B cell (primary cell): ENCODE data around the gene SIKE1. TPM values are rescaled to one million over a fixed set of nuclear protein-coding genes. Genes with fewer than 3 reads are reported as not detected.

ENCODE experiments used
- ATAC-seq: fragments of 200-7000 bp; cut with Tn5 transposase; one replicate; pipeline ENCODE4 v1.10.0; 2021; ENCODE audit warnings: low read depth, mild to moderate bottlenecking, moderate number of reproducible peaks, moderate library complexity
- CTCF ChIA-PET: fragments of 350-600 bp; sonication (Branson Sonifier 250); formaldehyde crosslinking; loops from one replicate; lab custom pipeline; 2021; ENCODE audit warnings: antibody characterized with exemption, inconsistent platforms; lab: Charles Lee
- POLR2A ChIA-PET: fragments of 350-600 bp; sonication (Branson Sonifier 250); formaldehyde crosslinking; loops from one replicate; lab custom pipeline; 2021; ENCODE audit warnings: antibody characterized with exemption; lab: Charles Lee
- DNase-seq: peaks from one replicate; pipeline ENCODE4 v3.0.0; 2013
- H2AFZ ChIP-seq: 2 replicates; pipeline ENCODE4 v1.6.1; 2012; ENCODE audit warnings: mild to moderate bottlenecking, low read depth, low read length; ENCODE audit not compliant: insufficient read depth, poor library complexity, severe bottlenecking
- H3K27ac ChIP-seq, 2 donors: 1 replicate in 1 of 2; 2 replicates in 1 of 2; pipeline ENCODE4 v1.5.1; 2012 to 2013; ENCODE audit warnings: low read length in 2 of 2, mild to moderate bottlenecking in 2 of 2, moderate library complexity in 1 of 2
- H3K27me3 ChIP-seq, 4 experiments: fragments of 200-600 bp in 1 of 4; sonication (generic) in 1 of 4; replicated peaks in 1 of 4; 1 replicate in 2 of 4; 2 replicates in 2 of 4; pipeline versions ENCODE4 v1.6.1 to v1.7.0; 2013 to 2016; ENCODE audit warnings: low read length in 3 of 4, mild to moderate bottlenecking in 2 of 4, mixed read lengths in 1 of 4, moderate library complexity in 1 of 4; ENCODE audit not compliant: insufficient read depth in 4 of 4, control insufficient read depth in 3 of 4; ENCODE audit errors: control extremely low read depth in 1 of 4
- H3K36me3 ChIP-seq, 2 experiments: replicated peaks in 1 of 2; 1 replicate in 1 of 2; 2 replicates in 1 of 2; pipeline versions ENCODE4 v1.6.1 to v1.7.1; 2013; ENCODE audit warnings: low read length in 1 of 2; ENCODE audit not compliant: insufficient read depth in 2 of 2, control insufficient read depth in 1 of 2; ENCODE audit errors: control extremely low read depth in 1 of 2, extremely low read depth in 1 of 2
- H3K4me1 ChIP-seq, 2 donors: fragments of 200-600 bp in 1 of 2; sonication (generic) in 1 of 2; 1 replicate in 1 of 2; 2 replicates in 1 of 2; pipeline versions ENCODE4 v1.5.1 to v1.6.1; 2013 to 2017; ENCODE audit warnings: low read length in 2 of 2; ENCODE audit not compliant: control insufficient read depth in 2 of 2, insufficient read depth in 2 of 2
- H3K4me2 ChIP-seq: replicated peaks from 2 replicates; pipeline ENCODE3; 2012; ENCODE audit warnings: mild to moderate bottlenecking, low read depth, low read length; ENCODE audit not compliant: poor library complexity, severe bottlenecking
- H3K4me3 ChIP-seq, 5 experiments: fragments of 200-600 bp in 1 of 5; sonication (generic) in 1 of 5; 1 replicate in 3 of 5; 2 replicates in 2 of 5; pipeline versions ENCODE4 v1.5.1 to v1.7.0; 2011 to 2016; ENCODE audit warnings: low read length in 4 of 5, mild to moderate bottlenecking in 4 of 5, low read depth in 2 of 5, control low read depth in 1 of 5, moderate library complexity in 1 of 5; ENCODE audit not compliant: insufficient read depth in 1 of 5; ENCODE audit errors: control extremely low read depth in 1 of 5, extremely low read depth in 1 of 5
- H3K79me2 ChIP-seq: fragments of 200-600 bp; sonication (generic); one replicate; pipeline ENCODE4 v1.6.0; 2016; ENCODE audit warnings: low read length; ENCODE audit not compliant: control insufficient read depth, insufficient read depth
- H3K9ac ChIP-seq: fragments of 200-600 bp; sonication (generic); 2 replicates; pipeline ENCODE4 v1.6.1; 2017; ENCODE audit warnings: mild to moderate bottlenecking, low read length, moderate library complexity
- H3K9me3 ChIP-seq, 3 donors: one replicate each; pipeline versions ENCODE4 v1.6.1 to v1.7.1; 2013; ENCODE audit warnings: low read length in 2 of 3; ENCODE audit not compliant: control insufficient read depth in 2 of 3, insufficient read depth in 1 of 3; ENCODE audit errors: control extremely low read depth in 1 of 3
- H4K20me1 ChIP-seq: 2 replicates; pipeline ENCODE4 v1.6.0; 2012; ENCODE audit warnings: mild to moderate bottlenecking, low read length; ENCODE audit not compliant: insufficient read depth, control insufficient read depth, poor library complexity, severe bottlenecking
- H3K27ac Mint-ChIP-seq: one replicate; pipeline ENCODE4 v1.8.0; 2021; ENCODE audit warnings: mixed read lengths
- H3K27me3 Mint-ChIP-seq: one replicate; pipeline ENCODE4 v1.8.0; 2021; ENCODE audit warnings: mixed read lengths
- H3K4me1 Mint-ChIP-seq: one replicate; pipeline ENCODE4 v1.8.0; 2021; ENCODE audit warnings: mixed read lengths
- H3K4me3 Mint-ChIP-seq: one replicate; pipeline ENCODE4 v1.8.0; 2021; ENCODE audit warnings: mixed read lengths
- H3K9me3 Mint-ChIP-seq: one replicate; pipeline ENCODE4 v1.8.0; 2022; ENCODE audit warnings: mixed read lengths; ENCODE audit not compliant: insufficient read depth
- EZH2 ChIP-seq: IDR thresholded peaks from 2 replicates; pipeline ENCODE4 v1.6.1; 2012; ENCODE audit warnings: borderline replicate concordance, low read depth, mild to moderate bottlenecking, moderate library complexity, low read length; ENCODE audit not compliant: insufficient read depth, poor library complexity, severe bottlenecking
- WGBS: methylation state at CpG from one replicate; pipeline ENCODE4 v1.1.5; 2013; ENCODE audit warnings: missing lambda C conversion rate; ENCODE audit not compliant: insufficient coverage; 5-methylcytosine and 5-hydroxymethylcytosine counted together
- intact Hi-C: fragments of 100-400 bp; cut with micrococcal nuclease; formaldehyde crosslinking; loops from one replicate; pipeline ENCODE4 v1.10.0; 2022
- polyA plus RNA-seq: library from polyadenylated mRNA; depleted of rRNA; stranded (reverse); fragments of >200 nt; gene quantifications from 2 replicates; pipeline ENCODE4 v1.2.3, GENCODE V29; 2012
- total RNA-seq, 2 donors: library from RNA; stranded (reverse); fragments of 120-200 nt in 1 of 2; gene quantifications; 1 replicate in 1 of 2; 2 replicates in 1 of 2; pipeline versions ENCODE4 v1.2.3 to v1.2.4, GENCODE V29; 2013 to 2022
- TF ChIP-seq, protein P1 (sequence below): fragments of 200-600 bp; IDR thresholded peaks from one replicate; pipeline ENCODE4 v1.8.0; 2022; ENCODE audit warnings: antibody characterized with exemption, mild to moderate bottlenecking

Gene SIKE1
- total and polyA plus RNA-seq, 2 donors (not counting 1 experiment from before 2014, with no cell fraction given), result 18.4 to 47.8 TPM

DNA sequence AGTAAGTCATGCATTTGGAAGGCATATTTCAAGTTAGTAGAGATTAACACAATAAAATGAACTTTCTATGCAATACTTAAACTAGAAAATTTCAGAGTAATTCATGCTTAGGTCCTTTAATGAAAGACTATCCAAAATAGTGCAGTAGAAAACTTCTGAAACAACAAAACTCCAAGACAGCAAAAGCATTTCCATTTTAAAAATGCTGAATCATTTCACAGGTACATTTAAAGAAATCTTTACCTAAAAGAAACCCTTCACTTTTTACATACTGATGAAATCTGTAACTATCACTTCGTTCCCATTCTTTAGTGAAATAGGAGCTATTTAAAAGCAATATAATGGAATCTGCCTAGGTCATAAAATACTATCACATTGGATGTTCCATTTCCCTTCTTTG is 40.2 kb downstream of the SIKE1 start:
- CTCF ChIA-PET, result no interaction called here
- peaks cover 89% of the 10 kb centered on the region for H3K79me2 ChIP-seq
- no peak overlapping the region for H2AFZ ChIP-seq
- peaks cover 84% of the 10 kb centered on the region for H4K20me1 ChIP-seq
- no peak overlapping the region for H3K27ac ChIP-seq
- H3K4me1 ChIP-seq, result no peaks in the 10 kb centered on the region
- H3K27me3 ChIP-seq, result no peaks in the 10 kb centered on the region
- Mint-ChIP-seq H3K4me1 (peaks cover 14% of the 10 kb centered on the region), H3K9me3 (no peaks in the 10 kb centered on the region), H3K4me3 (no peak overlapping the region), H3K27ac (no peak overlapping the region), H3K27me3 (no peaks in the 10 kb centered on the region)
- TF ChIP-seq, protein P1, sequence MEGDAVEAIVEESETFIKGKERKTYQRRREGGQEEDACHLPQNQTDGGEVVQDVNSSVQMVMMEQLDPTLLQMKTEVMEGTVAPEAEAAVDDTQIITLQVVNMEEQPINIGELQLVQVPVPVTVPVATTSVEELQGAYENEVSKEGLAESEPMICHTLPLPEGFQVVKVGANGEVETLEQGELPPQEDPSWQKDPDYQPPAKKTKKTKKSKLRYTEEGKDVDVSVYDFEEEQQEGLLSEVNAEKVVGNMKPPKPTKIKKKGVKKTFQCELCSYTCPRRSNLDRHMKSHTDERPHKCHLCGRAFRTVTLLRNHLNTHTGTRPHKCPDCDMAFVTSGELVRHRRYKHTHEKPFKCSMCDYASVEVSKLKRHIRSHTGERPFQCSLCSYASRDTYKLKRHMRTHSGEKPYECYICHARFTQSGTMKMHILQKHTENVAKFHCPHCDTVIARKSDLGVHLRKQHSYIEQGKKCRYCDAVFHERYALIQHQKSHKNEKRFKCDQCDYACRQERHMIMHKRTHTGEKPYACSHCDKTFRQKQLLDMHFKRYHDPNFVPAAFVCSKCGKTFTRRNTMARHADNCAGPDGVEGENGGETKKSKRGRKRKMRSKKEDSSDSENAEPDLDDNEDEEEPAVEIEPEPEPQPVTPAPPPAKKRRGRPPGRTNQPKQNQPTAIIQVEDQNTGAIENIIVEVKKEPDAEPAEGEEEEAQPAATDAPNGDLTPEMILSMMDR, result no peak
- TF ChIP-seq EZH2, result no peak
- ATAC-seq (no peak), DNase-seq (no peak)
- H3K4me3 ChIP-seq, result no peak overlapping the region
- peaks cover 22 to 54% of the 10 kb centered on the region in 2 experiments for H3K36me3 ChIP-seq
- no peaks in the 10 kb centered on the region for H3K9me3 ChIP-seq
- WGBS, result no CpG with 5 or more reads among the region's 1 CpG
- intact Hi-C loops, result no loop called here
- H3K4me2 ChIP-seq, result no peak overlapping the region
- POLR2A ChIA-PET, result no interaction called here
- no peak overlapping the region for H3K9ac ChIP-seq

GRCh38 chr1:114737314-114737849 is 43.1 kb downstream of the SIKE1 start:
- no peak for TF ChIP-seq EZH2
- TF ChIP-seq, protein P1, result no peak
- DNase-seq (no peak), ATAC-seq (no peak)
- Histone ChIP-seq H3K9me3 (no peaks in the 10 kb centered on the region), H3K36me3 (peaks cover 31 to 74% of the 10 kb centered on the region in 2 experiments), H3K4me2 (no peak overlapping the region), H3K27me3 (no peaks in the 10 kb centered on the region), H3K9ac (no peak overlapping the region), H3K27ac (no peak overlapping the region), H2AFZ (no peak overlapping the region), H3K79me2 (peaks cover 65% of the 10 kb centered on the region), H4K20me1 (peaks cover 66% of the 10 kb centered on the region), H3K4me3 (no peak overlapping the region), H3K4me1 (no peaks in the 10 kb centered on the region)
- Mint-ChIP-seq H3K4me1 (peaks cover 6% of the 10 kb centered on the region), H3K27me3 (no peaks in the 10 kb centered on the region), H3K9me3 (no peaks in the 10 kb centered on the region), H3K4me3 (no peak overlapping the region), H3K27ac (no peak overlapping the region)
- ChIA-PET CTCF (no interaction called here), POLR2A (no interaction called here)
- 100% methylated on average over 4 of the region's 6 CpGs for WGBS
- intact Hi-C loops, result no loop called here
